Activated naive CD8-positive, alpha-beta T cell treated with anti-CD3 and anti-CD28 coated beads, Interleukin-2, amount 50 U/mL, for 24 hours (primary cell): ENCODE measurements around the gene UBAC2.

Experiments used
- ATAC-seq: fragments of 150-1000 bp; cut with Tn5 transposase; one replicate; pipeline ENCODE4 v1.10.0; 2021
- DNase-seq: peaks from one replicate; pipeline ENCODE4 v3.0.0; 2021
- H3K27ac Mint-ChIP-seq: one replicate; pipeline ENCODE4 v1.8.0; 2021; ENCODE audit warnings: mild to moderate bottlenecking, mixed read lengths
- H3K27me3 Mint-ChIP-seq: one replicate; pipeline ENCODE4 v1.8.0; 2021; ENCODE audit warnings: mixed read lengths
- H3K36me3 Mint-ChIP-seq: one replicate; pipeline ENCODE4 v1.8.0; 2021; ENCODE audit warnings: low read depth, mixed read lengths
- H3K4me1 Mint-ChIP-seq: one replicate; pipeline ENCODE4 v1.8.0; 2021; ENCODE audit warnings: mixed read lengths
- H3K4me3 Mint-ChIP-seq: one replicate; pipeline ENCODE4 v1.8.0; 2021; ENCODE audit warnings: mild to moderate bottlenecking, moderate library complexity, mixed read lengths
- H3K9me3 Mint-ChIP-seq: one replicate; pipeline ENCODE4 v1.8.0; 2021; ENCODE audit warnings: mixed read lengths

Gene UBAC2

DNA sequence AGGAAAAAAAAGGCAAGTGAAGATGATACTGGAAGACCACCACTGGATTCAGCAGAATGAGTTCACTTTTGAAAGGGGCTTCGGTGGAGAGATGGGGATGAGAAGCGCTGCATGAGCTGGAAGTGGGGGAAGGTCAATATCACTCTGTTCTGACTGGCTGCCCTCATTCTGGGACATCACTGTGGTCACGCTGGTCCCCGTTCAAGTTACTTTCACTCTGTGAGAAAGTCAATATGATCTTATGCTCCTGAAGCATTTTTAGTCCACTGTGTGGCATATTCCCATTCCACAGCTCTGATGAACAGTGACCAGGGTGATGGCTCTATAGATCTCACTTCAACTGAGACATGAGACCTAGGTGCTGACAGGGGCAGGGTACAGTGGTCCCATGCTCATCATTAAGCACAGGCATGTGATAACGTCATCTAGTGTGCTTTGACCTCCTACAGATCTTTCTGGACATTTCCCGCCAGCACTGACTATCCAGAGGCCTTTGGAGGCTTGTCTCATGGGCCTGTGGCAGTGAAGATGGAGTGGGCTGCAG lies 146.8 kb downstream of the UBAC2 start:
- peaks cover 62% of the 10 kb centered on the region for H3K36me3 Mint-ChIP-seq
- ATAC-seq (no peak), DNase-seq (no peak)
- H3K9me3 Mint-ChIP-seq, result no peaks in the 10 kb centered on the region
- H3K4me3 Mint-ChIP-seq, result no peak overlapping the region
- no peak overlapping the region for H3K27ac Mint-ChIP-seq
- H3K4me1 Mint-ChIP-seq, result peaks cover 55% of the 10 kb centered on the region
- H3K27me3 Mint-ChIP-seq, result no peaks in the 10 kb centered on the region

GRCh38 chr13:99347911-99348451 lies 147.3 kb downstream of the UBAC2 start:
- no peak overlapping the region for H3K27ac Mint-ChIP-seq
- DNase-seq (no peak), ATAC-seq (no peak)
- H3K27me3 Mint-ChIP-seq, result no peaks in the 10 kb centered on the region
- H3K4me3 Mint-ChIP-seq, result no peak overlapping the region
- H3K4me1 Mint-ChIP-seq, result peaks cover 58% of the 10 kb centered on the region
- H3K9me3 Mint-ChIP-seq, result no peaks in the 10 kb centered on the region
- peaks cover 65% of the 10 kb centered on the region for H3K36me3 Mint-ChIP-seq

GRCh38 chr13:99350191-99350590 lies 149.5 kb downstream of the UBAC2 start:
- H3K27me3 Mint-ChIP-seq, result no peaks in the 10 kb centered on the region
- H3K9me3 Mint-ChIP-seq, result no peaks in the 10 kb centered on the region
- ATAC-seq, result no peak
- no peak overlapping the region for H3K4me3 Mint-ChIP-seq
- peaks cover 65% of the 10 kb centered on the region for H3K36me3 Mint-ChIP-seq
- peak overlapping the region; percentile 20 for H3K27ac Mint-ChIP-seq
- no peak for DNase-seq
- peaks cover 76% of the 10 kb centered on the region for H3K4me1 Mint-ChIP-seq

GRCh38 chr13:99351772-99352171 lies 151.1 kb downstream of the UBAC2 start:
- Mint-ChIP-seq H3K27ac (peak overlapping the region; percentile 99), H3K4me1 (peaks cover 83% of the 10 kb centered on the region), H3K36me3 (peaks cover 68% of the 10 kb centered on the region), H3K9me3 (no peaks in the 10 kb centered on the region), H3K4me3 (peak overlapping the region; percentile 69), H3K27me3 (no peaks in the 10 kb centered on the region)
- DNase-seq, result no peak
- peak; percentile 30 for ATAC-seq

DNA sequence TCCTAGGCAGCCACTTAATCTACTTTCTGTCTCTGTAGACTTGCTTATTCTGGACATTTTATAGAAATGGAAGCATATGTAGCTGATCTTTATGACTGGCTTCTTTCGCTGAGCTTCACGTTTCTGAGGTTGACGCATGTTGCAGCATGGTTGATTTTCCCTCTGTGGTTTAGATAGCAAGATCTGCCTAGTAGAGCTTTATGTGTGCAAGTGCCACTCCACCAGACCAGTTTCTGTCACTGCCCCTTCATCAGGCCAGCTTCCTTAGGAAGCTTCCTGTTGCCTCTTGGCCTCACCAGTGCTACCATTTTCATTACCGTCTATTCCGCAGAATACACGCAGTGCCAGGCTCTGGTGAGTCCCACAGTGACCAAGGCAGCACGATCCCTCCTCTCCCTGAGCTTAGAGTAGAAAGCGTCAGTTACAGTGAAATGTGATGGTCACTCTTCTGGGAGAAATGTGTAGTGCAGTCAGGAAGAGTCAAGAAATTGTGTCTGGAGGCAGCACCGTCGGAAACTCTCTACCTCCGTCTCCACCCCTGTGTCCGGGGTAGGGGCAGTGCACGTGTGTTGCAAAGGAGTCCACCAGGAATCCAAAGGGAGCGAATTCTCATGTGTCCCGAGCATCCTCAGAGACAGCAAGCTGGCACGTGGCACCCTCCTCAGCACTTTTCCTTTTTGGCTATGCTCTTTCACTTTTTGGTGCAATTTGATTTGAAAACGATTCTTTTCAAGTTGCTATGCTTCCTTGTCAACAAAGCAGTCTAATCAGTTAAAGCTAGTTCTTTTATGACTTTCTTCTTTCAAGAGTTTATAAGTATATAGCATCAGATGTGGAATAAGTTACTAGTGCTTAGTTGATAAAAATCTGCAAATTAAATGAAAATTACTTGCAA lies 151.9 kb downstream of the UBAC2 start:
- DNase-seq (no peak), ATAC-seq (peak; percentile 32)
- H3K36me3 Mint-ChIP-seq, result peaks cover 67% of the 10 kb centered on the region
- peaks cover 83% of the 10 kb centered on the region for H3K4me1 Mint-ChIP-seq
- no peaks in the 10 kb centered on the region for H3K27me3 Mint-ChIP-seq
- peak overlapping the region; percentile 99 for H3K27ac Mint-ChIP-seq
- H3K9me3 Mint-ChIP-seq, result no peaks in the 10 kb centered on the region
- H3K4me3 Mint-ChIP-seq, result peak overlapping the region; percentile 69

DNA sequence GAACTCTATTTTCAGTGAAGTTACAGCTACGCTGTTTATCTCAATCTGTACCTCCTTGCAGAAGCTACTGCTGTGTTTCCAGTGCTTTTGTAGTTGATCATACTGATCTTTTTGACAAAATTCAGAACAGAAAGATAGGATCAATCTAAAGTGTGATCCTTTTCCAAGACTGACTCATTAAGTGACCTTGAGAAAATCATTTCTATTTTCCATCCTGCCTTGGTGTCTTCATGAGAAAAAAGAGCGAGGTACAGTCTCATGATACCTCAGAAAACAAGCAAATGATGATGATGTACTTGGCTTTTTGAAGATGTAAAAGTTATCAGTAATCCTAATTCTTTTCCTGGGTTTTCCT lies 152.6 kb downstream of the UBAC2 start:
- no peaks in the 10 kb centered on the region for H3K27me3 Mint-ChIP-seq
- peak overlapping the region; percentile 99 for H3K27ac Mint-ChIP-seq
- H3K4me3 Mint-ChIP-seq, result peak overlapping the region; percentile 69
- DNase-seq (no peak), ATAC-seq (no peak)
- H3K9me3 Mint-ChIP-seq, result no peaks in the 10 kb centered on the region
- H3K36me3 Mint-ChIP-seq, result peaks cover 67% of the 10 kb centered on the region
- peaks cover 83% of the 10 kb centered on the region for H3K4me1 Mint-ChIP-seq

DNA sequence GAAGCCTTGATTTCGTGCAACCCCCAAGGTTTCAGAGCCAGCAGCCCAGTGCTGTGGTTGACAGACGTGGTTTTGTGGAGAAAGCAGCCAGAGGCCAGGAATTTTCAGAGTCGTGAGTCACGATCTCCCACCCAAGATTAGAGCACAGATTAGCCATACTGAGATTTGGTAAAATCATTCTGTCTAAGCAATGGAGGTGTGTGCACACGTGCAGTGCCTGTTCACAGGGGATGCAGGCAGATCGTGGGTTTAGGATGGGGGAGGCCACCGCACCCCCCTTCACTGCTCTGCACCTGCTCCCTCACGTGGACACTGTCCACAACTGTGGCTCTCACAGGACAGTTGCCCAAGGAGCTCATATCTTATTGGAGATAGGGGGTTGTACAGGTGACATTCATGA lies 153.2 kb downstream of the UBAC2 start:
- Mint-ChIP-seq H3K4me1 (peaks cover 85% of the 10 kb centered on the region), H3K9me3 (no peaks in the 10 kb centered on the region), H3K27me3 (no peaks in the 10 kb centered on the region), H3K36me3 (peaks cover 64% of the 10 kb centered on the region), H3K27ac (peak overlapping the region; percentile 99), H3K4me3 (peak overlapping the region; percentile 69)
- peak; percentile 4 for ATAC-seq
- DNase-seq, result no peak

- Mint-ChIP-seq H3K4me1 (peaks cover 91% of the 10 kb centered on the region), H3K4me3 (peak overlapping the region; percentile 69), H3K27ac (peak overlapping the region; percentile 99), H3K36me3 (peaks cover 64% of the 10 kb centered on the region), H3K9me3 (no peaks in the 10 kb centered on the region), H3K27me3 (no peaks in the 10 kb centered on the region)
- DNase-seq, result no peak
- no peak for ATAC-seq
Measured at GRCh38 chr13:99354371-99354951, 153.8 kb downstream of the UBAC2 start.

GRCh38 chr13:99355267-99356011 lies 154.8 kb downstream of the UBAC2 start:
- ATAC-seq (no peak), DNase-seq (no peak)
- Mint-ChIP-seq H3K4me3 (peak overlapping the region; percentile 72), H3K27ac (peak overlapping the region; percentile 99), H3K4me1 (peaks cover 97% of the 10 kb centered on the region), H3K36me3 (peaks cover 64% of the 10 kb centered on the region), H3K9me3 (no peaks in the 10 kb centered on the region), H3K27me3 (no peaks in the 10 kb centered on the region)

- Mint-ChIP-seq H3K27ac (peak overlapping the region; percentile 99), H3K27me3 (no peaks in the 10 kb centered on the region), H3K4me3 (peak overlapping the region; percentile 72), H3K9me3 (no peaks in the 10 kb centered on the region), H3K36me3 (peaks cover 63% of the 10 kb centered on the region), H3K4me1 (peaks cover 97% of the 10 kb centered on the region)
- no peak for DNase-seq
- no peak for ATAC-seq
Measured at GRCh38 chr13:99356012-99356261, 155.3 kb downstream of the UBAC2 start.

DNA sequence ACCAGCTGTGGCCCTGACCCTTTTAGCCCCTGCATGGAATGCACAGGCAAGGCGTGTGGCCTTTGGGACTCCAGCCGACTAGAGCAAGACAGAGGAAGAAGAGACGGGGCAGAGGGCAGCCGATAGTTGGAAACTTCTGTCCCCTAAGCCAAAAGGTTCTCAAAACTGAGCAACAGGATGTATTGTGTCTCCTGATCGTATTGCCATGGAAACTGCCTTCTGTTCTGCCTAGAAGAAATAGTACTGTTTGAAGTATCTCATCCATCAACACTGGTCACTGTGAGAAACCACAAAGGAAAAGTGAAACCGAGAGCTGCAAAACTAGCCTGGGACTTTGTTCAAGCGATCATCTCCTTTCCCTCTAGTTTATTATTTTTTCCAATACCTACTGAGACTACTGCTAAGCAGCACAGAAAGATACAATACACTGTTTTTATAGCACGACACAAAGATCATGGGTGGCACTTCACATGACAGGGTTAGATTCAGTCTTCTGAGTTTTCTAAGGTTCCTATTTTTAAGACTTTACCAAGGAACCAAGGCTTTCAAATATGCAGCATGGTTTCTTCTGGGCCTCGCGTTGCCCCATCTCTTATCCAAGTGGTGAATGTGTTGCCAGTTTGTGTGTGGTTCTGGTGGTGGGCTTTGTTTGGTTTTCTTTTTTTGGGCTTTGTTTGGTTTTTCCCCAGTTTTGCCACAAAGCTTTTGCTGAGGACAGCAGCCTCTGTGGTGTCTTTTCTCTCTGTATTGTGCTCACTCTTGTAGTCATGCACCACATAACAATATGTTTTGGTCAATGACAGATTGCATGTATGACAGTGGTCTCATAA lies 155.8 kb downstream of the UBAC2 start:
- peak overlapping the region; percentile 99 for H3K27ac Mint-ChIP-seq
- ATAC-seq (peak; percentile 51), DNase-seq (no peak)
- no peaks in the 10 kb centered on the region for H3K27me3 Mint-ChIP-seq
- H3K4me3 Mint-ChIP-seq, result peak overlapping the region; percentile 72
- H3K9me3 Mint-ChIP-seq, result no peaks in the 10 kb centered on the region
- H3K36me3 Mint-ChIP-seq, result peaks cover 65% of the 10 kb centered on the region
- peaks cover 98% of the 10 kb centered on the region for H3K4me1 Mint-ChIP-seq

DNA sequence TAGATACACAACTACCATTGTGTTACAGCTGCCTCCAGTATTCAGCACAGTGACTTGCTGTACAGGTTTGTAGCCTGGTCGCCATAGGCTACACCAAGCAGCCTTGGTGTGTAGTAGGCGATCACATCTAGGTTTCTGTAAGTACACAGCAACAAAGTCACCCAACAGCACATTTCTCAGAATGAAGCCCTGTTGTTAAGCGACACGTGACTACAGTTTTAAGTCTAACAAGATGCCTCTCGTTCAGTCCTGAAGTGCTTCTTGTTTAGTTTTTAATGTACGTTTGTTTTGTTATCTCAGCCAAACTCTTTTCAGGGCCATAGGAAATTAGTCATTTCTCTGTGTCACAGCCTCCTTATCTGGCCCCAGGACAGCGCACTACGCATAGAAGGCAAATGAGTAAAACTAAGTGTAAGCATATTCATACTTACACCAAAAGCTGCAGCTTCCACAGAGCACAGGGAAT lies 156.5 kb downstream of the UBAC2 start:
- DNase-seq, result no peak
- H3K4me3 Mint-ChIP-seq, result peak overlapping the region; percentile 72
- peak; percentile 70 for ATAC-seq
- peaks cover 68% of the 10 kb centered on the region for H3K36me3 Mint-ChIP-seq
- peak overlapping the region; percentile 99 for H3K27ac Mint-ChIP-seq
- H3K9me3 Mint-ChIP-seq, result no peaks in the 10 kb centered on the region
- H3K27me3 Mint-ChIP-seq, result no peaks in the 10 kb centered on the region
- peaks cover 96% of the 10 kb centered on the region for H3K4me1 Mint-ChIP-seq

- no peak for ATAC-seq
- no peaks in the 10 kb centered on the region for H3K9me3 Mint-ChIP-seq
- no peak for DNase-seq
- H3K36me3 Mint-ChIP-seq, result peaks cover 64% of the 10 kb centered on the region
- H3K27ac Mint-ChIP-seq, result peak overlapping the region; percentile 99
- H3K4me1 Mint-ChIP-seq, result peaks cover 96% of the 10 kb centered on the region
- H3K27me3 Mint-ChIP-seq, result no peaks in the 10 kb centered on the region
- peak overlapping the region; percentile 72 for H3K4me3 Mint-ChIP-seq
Measured at GRCh38 chr13:99357941-99358340, 157.3 kb downstream of the UBAC2 start.

DNA sequence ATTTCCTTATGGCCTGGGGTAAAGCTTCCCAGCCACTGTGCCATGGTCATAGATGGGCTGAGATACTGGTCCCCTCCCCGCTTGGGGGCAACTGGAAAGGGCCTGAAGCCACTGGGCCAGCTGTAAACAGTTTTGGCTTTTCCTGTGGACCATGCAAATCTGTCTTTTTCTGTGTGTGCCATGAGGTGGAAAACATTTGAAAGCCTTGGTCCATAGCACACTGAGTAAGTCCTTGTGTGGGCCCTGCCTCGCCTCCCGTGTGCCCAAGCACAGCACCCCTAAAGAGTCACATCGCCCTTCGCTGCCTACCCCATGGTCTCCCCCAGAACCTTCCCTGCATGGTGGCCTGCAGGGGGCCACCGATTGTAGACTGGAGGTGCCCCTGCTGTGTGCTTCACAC lies 158.9 kb downstream of the UBAC2 start:
- no peak for DNase-seq
- H3K27ac Mint-ChIP-seq, result peak overlapping the region; percentile 28
- no peak for ATAC-seq
- H3K36me3 Mint-ChIP-seq, result peaks cover 61% of the 10 kb centered on the region
- peaks cover 94% of the 10 kb centered on the region for H3K4me1 Mint-ChIP-seq
- no peaks in the 10 kb centered on the region for H3K9me3 Mint-ChIP-seq
- no peak overlapping the region for H3K4me3 Mint-ChIP-seq
- no peaks in the 10 kb centered on the region for H3K27me3 Mint-ChIP-seq
